Measurements from ENCODE around the gene COL4A5.
"Not testable (repeated sequence)": the region's sequence is repeated elsewhere in the genome, so short reads cannot be mapped to it uniquely, and the experiment has no call there.

Gene COL4A5

DNA sequence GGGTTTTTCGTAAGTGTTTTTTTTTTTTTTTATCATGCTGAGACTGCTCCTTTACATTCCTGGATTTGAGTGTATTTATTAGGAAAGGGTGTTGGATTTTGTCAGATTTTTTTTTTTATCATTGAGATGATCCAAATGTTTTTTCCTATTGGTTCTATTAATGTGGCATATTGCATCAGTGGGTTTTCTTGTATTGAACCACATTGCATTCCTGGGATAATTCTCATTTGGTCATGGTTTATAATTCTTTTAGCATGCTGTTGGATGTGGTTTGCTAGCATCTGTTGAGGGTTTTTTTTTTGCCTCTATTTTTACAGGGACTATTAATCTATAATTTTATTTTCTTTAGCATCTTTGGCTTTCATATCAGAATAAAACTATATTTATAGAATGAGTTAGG, 28.8 kb downstream of the COL4A5 start:
- Histone ChIP-seq H3K4me3 (ENCODE audit: low read length) (no peak overlapping the region), H3K4me1 (ENCODE audit: control insufficient read depth, insufficient read depth, low read length) (no peaks in the 10 kb centered on the region), H3K27me3 (ENCODE audit: control insufficient read depth, insufficient read depth, low read length) (no peaks in the 10 kb centered on the region), H3K4me2 (ENCODE audit: low read length) (no peak overlapping the region), H3K36me3 (ENCODE audit: insufficient read depth, low read length) (no peaks in the 10 kb centered on the region), H3K9me3 (replicated peaks; ENCODE audit: low read length) (no peaks in the 10 kb centered on the region), H3K9ac (ENCODE audit: low read depth, low read length) (no peak overlapping the region)

DNA sequence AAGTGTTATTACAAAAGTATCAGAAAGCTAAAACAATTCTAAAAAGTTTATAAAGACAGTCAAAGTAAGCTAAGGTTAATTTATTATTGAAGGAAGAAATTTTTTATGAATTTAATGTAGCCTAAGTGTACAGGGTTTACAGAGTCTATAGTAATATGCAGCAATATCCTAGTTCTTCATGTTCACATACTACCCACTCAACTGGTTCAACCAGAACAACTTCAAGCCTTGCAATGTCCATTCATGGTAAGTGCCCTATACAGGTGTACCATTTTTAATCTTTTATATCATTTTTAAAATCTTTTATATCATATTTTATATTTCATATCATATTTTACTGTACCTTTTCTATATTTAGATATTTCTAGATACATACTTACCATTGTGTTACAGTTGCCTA, 34.3 kb downstream of the COL4A5 start:
- H3K9me3 ChIP-seq (replicated peaks; ENCODE audit: low read length) = no peaks in the 10 kb centered on the region
- H3K4me3 ChIP-seq (ENCODE audit: low read length) = no peak overlapping the region
- H3K36me3 ChIP-seq (ENCODE audit: insufficient read depth, low read length) = no peaks in the 10 kb centered on the region
- H3K4me1 ChIP-seq (ENCODE audit: control insufficient read depth, insufficient read depth, low read length) = no peaks in the 10 kb centered on the region
- no peak overlapping the region for H3K4me2 ChIP-seq (ENCODE audit: low read length)
- no peaks in the 10 kb centered on the region for H3K27me3 ChIP-seq (ENCODE audit: control insufficient read depth, insufficient read depth, low read length)
- no peak overlapping the region for H3K9ac ChIP-seq (ENCODE audit: low read depth, low read length)

DNA sequence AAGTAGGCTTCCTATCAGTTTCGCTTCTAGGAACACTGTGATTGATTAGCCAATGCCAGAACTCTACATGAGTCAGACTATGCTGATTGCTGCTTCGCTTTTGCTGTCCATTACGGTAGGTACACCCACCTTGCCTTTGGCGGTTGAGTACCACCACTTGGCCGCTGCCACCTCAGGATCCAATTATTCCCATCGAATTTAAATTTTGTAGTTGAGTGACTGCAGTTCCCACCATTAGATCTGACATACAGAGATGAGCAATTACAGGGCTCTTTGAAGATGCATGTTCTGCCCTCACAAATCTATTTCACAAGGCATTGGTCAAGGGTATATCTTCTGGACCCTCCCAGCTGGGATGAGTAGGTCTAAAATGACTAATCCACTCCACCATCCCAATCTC, 41.9 kb downstream of the COL4A5 start:
- not testable (repeated sequence) for H3K9me3 ChIP-seq (replicated peaks; ENCODE audit: low read length); H3K36me3 ChIP-seq (ENCODE audit: insufficient read depth, low read length)

DNA sequence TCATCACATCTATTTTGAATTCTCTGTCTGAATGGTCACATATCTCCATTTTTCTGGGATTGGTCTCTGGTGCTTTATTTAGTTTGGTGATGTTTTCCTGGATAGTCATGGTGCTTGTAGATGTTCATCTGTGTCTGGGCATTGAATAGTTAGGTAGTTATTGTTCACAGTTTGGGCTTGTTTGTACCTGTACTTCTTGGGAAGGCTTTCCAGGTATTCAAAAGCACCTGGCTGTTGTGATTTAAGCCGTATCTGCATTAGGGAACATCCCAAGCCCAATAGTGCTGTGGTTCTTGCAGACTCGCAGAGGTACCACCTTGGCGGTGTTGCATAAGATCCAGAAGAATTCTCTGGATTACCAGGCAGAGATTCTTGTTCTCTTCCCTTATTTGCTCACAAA, 44.6 kb downstream of the COL4A5 start:
- H3K4me2 ChIP-seq (ENCODE audit: low read length) = no peak overlapping the region
- H3K9ac ChIP-seq (ENCODE audit: low read depth, low read length) = no peak overlapping the region
- no peaks in the 10 kb centered on the region for H3K4me1 ChIP-seq (ENCODE audit: control insufficient read depth, insufficient read depth, low read length)
- H3K27me3 ChIP-seq (ENCODE audit: control insufficient read depth, insufficient read depth, low read length) = peaks cover 5% of the 10 kb centered on the region
- H3K4me3 ChIP-seq (ENCODE audit: low read length) = no peak overlapping the region
- no peaks in the 10 kb centered on the region for H3K36me3 ChIP-seq (ENCODE audit: insufficient read depth, low read length)
- H3K9me3 ChIP-seq (replicated peaks; ENCODE audit: low read length) = no peaks in the 10 kb centered on the region

More for the DNA sequence above, 41.9 kb downstream of the COL4A5 start:
- not testable (repeated sequence) for H3K4me3 ChIP-seq (ENCODE audit: low read length); H3K4me2 ChIP-seq (ENCODE audit: low read length); H3K9ac ChIP-seq (ENCODE audit: low read depth, low read length); H3K4me1 ChIP-seq (ENCODE audit: control insufficient read depth, insufficient read depth, low read length); H3K27me3 ChIP-seq (ENCODE audit: control insufficient read depth, insufficient read depth, low read length)

DNA sequence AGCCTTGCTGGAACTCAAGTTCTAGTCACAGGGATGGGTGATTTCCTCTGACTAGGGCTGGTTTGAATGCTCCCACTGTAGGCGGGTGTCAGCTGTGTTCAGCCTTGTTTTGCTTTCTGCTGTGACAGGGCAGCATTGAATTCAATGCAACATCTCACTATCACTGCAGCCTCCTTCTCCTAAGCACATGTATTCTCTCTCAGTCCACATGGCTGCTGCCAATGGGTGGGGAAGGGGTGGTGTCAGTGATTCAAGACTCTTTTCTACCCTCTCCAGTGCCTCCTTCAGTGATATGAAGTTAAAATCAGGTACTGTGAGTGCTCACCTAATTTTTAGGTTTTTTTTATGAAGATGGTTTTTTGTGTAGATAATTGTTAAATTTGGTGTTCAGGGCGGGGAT, 46.3 kb downstream of the COL4A5 start:
- Histone ChIP-seq H3K4me3 (ENCODE audit: low read length) (no peak overlapping the region), H3K36me3 (ENCODE audit: insufficient read depth, low read length) (no peaks in the 10 kb centered on the region), H3K9me3 (replicated peaks; ENCODE audit: low read length) (no peaks in the 10 kb centered on the region), H3K27me3 (ENCODE audit: control insufficient read depth, insufficient read depth, low read length) (peaks cover 6% of the 10 kb centered on the region), H3K4me2 (ENCODE audit: low read length) (no peak overlapping the region), H3K4me1 (ENCODE audit: control insufficient read depth, insufficient read depth, low read length) (no peaks in the 10 kb centered on the region), H3K9ac (ENCODE audit: low read depth, low read length) (no peak overlapping the region)

DNA sequence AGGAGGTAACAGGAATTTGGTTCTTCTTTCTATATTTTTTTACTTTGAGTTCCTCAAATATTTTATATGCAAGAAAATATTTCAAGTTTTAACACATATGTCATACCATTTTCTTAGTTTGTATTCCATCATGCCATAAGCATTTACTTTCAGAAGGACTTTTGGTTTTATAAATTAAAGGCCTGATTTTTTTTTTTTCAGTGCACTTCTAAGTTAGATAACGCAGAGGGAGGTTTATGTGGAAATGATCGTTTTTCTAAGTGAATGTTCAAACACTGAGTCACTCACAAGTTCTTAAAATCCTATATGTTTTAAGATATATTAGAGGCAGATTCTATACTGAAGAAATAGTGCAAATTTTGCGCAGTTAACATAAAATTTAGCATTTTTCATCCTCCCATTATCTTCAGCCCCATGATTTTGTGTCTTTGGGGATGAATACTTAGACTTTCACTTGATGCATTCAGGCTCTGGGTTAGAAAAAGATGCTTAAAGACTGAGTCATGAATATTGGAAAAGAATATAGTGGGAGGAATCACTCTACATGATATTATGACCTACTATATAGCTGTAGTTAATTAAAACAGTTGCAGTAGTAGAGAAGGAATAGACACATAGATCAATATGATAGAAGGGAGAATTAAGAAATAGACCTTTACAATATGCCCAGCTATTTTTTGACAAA, 54.9 kb downstream of the COL4A5 start:
- Histone ChIP-seq H3K4me1 (ENCODE audit: control insufficient read depth, insufficient read depth, low read length) (no peaks in the 10 kb centered on the region), H3K36me3 (ENCODE audit: insufficient read depth, low read length) (no peaks in the 10 kb centered on the region), H3K4me2 (ENCODE audit: low read length) (no peak overlapping the region), H3K27me3 (ENCODE audit: control insufficient read depth, insufficient read depth, low read length) (peaks cover 4% of the 10 kb centered on the region), H3K4me3 (ENCODE audit: low read length) (no peak overlapping the region), H3K9me3 (replicated peaks; ENCODE audit: low read length) (no peaks in the 10 kb centered on the region), H3K9ac (ENCODE audit: low read depth, low read length) (no peak overlapping the region)

DNA sequence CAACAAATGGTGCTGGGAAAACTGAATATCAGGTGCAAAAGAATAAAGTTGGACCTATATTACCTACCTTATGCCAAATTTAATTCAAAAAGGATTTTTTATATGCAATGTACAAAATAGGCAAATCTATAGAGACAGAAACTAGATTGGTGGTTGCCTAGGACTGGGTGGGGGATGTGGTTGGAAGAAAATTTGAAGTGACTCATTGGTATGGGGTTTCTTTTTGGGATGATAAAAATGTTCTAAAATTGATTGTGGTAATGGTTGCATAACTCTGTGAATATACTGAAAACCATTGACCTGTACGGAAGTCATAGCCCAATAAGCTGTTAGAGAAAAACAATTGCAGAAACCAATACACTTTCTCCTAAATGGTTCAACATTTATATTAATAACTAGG, 72.1 kb downstream of the COL4A5 start:
- H3K27me3 ChIP-seq (ENCODE audit: control insufficient read depth, insufficient read depth, low read length) = no peaks in the 10 kb centered on the region
- H3K4me1 ChIP-seq (ENCODE audit: control insufficient read depth, insufficient read depth, low read length) = peaks cover 4% of the 10 kb centered on the region
- H3K9ac ChIP-seq (ENCODE audit: low read depth, low read length) = no peak overlapping the region
- no peak overlapping the region for H3K4me2 ChIP-seq (ENCODE audit: low read length)
- no peak overlapping the region for H3K4me3 ChIP-seq (ENCODE audit: low read length)
- H3K36me3 ChIP-seq (ENCODE audit: insufficient read depth, low read length) = no peaks in the 10 kb centered on the region
- no peaks in the 10 kb centered on the region for H3K9me3 ChIP-seq (replicated peaks; ENCODE audit: low read length)

DNA sequence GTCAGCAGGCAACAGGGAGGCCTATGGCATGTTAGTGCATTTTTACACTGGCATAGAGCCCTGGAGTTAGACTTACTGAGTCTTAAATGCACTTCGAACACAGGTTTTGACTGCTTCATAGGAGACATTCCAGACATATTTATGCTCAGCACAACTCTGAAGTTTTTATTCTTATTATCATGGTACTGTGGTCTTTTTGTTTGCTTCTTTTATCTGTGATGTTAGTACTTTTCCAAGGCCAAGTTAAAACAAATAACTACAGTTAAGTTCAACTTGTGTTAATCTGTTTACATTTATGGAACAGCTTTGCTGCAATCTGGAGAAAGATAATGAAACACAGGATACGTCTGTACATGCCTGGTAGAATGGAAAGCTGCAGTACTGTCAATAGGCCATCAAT, 76.5 kb downstream of the COL4A5 start:
- Histone ChIP-seq H3K9ac (ENCODE audit: low read depth, low read length) (no peak overlapping the region), H3K4me3 (ENCODE audit: low read length) (no peak overlapping the region), H3K4me2 (ENCODE audit: low read length) (no peak overlapping the region), H3K9me3 (replicated peaks; ENCODE audit: low read length) (no peaks in the 10 kb centered on the region), H3K27me3 (ENCODE audit: control insufficient read depth, insufficient read depth, low read length) (no peaks in the 10 kb centered on the region), H3K4me1 (ENCODE audit: control insufficient read depth, insufficient read depth, low read length) (peaks cover 4% of the 10 kb centered on the region), H3K36me3 (ENCODE audit: insufficient read depth, low read length) (no peaks in the 10 kb centered on the region)

DNA sequence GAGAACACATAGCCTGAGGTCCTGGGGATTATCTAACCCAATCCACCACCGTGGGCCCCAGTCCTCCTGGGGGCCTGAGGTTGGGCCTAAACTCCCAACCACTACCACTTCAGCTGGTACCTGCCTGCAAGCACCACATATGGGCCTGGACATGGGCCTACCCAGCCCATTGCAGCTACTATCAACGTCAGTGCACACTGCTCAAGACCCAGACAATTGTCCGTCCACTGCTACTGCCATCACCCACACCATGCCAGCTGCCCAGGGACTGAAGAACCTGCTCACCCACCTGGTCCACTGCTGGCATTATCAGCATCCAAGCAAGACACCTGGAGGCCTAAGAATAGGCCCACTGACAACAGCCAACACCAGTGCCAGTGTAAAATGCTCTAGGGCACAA, 88.1 kb downstream of the COL4A5 start:
- Histone ChIP-seq H3K9ac (ENCODE audit: low read depth, low read length) (no peak overlapping the region), H3K9me3 (replicated peaks; ENCODE audit: low read length) (no peaks in the 10 kb centered on the region), H3K27me3 (ENCODE audit: control insufficient read depth, insufficient read depth, low read length) (peaks cover 6% of the 10 kb centered on the region), H3K4me2 (ENCODE audit: low read length) (no peak overlapping the region), H3K4me1 (ENCODE audit: control insufficient read depth, insufficient read depth, low read length) (no peaks in the 10 kb centered on the region), H3K4me3 (ENCODE audit: low read length) (no peak overlapping the region), H3K36me3 (ENCODE audit: insufficient read depth, low read length) (no peaks in the 10 kb centered on the region)

DNA sequence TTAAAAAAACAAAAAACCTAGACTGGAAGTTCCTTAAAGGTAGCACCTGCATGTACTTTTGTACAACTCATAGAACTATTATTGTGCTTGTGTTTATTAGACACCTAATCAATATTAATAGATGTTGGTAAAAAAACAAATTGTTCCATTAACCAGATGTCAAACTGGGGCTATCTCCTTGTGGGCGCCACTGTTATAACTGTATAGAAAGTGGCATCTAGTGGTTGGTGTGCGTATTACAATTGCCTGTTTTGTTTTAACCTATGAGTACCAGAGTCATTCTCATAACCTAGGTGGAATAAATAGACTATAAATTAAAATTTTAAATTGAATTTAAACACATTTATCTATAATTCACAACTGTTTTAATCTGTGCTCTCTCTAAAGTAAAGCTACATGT, 97.4 kb downstream of the COL4A5 start:
- H3K4me1 ChIP-seq (ENCODE audit: control insufficient read depth, insufficient read depth, low read length) = no peaks in the 10 kb centered on the region
- peaks cover 3% of the 10 kb centered on the region for H3K27me3 ChIP-seq (ENCODE audit: control insufficient read depth, insufficient read depth, low read length)
- H3K9me3 ChIP-seq (replicated peaks; ENCODE audit: low read length) = no peaks in the 10 kb centered on the region
- H3K4me2 ChIP-seq (ENCODE audit: low read length) = no peak overlapping the region
- H3K9ac ChIP-seq (ENCODE audit: low read depth, low read length) = no peak overlapping the region
- no peaks in the 10 kb centered on the region for H3K36me3 ChIP-seq (ENCODE audit: insufficient read depth, low read length)
- H3K4me3 ChIP-seq (ENCODE audit: low read length) = no peak overlapping the region

DNA sequence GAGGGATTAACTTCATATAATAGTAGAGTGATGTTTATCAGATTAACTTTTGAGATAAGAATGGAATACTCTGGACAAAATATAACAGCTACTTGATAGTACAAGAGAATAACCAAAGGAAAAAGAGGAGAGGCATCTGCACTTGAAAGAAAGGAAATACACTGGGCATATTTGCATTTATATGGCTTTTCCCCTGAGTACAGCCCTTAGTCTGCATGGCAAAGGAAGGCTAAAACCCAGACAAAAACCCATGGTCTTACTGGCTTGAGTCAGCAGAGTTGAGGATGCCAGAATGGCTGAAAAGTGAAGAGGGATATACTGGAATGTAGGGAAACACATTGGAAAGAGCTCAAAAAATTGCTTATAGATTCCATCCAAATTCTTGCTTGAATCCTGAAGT, 101.6 kb downstream of the COL4A5 start:
- Histone ChIP-seq H3K4me2 (ENCODE audit: low read length) (no peak overlapping the region), H3K4me3 (ENCODE audit: low read length) (no peak overlapping the region), H3K9me3 (replicated peaks; ENCODE audit: low read length) (no peaks in the 10 kb centered on the region), H3K36me3 (ENCODE audit: insufficient read depth, low read length) (no peaks in the 10 kb centered on the region), H3K4me1 (ENCODE audit: control insufficient read depth, insufficient read depth, low read length) (no peaks in the 10 kb centered on the region), H3K27me3 (ENCODE audit: control insufficient read depth, insufficient read depth, low read length) (peaks cover 3% of the 10 kb centered on the region), H3K9ac (ENCODE audit: low read depth, low read length) (no peak overlapping the region)

DNA sequence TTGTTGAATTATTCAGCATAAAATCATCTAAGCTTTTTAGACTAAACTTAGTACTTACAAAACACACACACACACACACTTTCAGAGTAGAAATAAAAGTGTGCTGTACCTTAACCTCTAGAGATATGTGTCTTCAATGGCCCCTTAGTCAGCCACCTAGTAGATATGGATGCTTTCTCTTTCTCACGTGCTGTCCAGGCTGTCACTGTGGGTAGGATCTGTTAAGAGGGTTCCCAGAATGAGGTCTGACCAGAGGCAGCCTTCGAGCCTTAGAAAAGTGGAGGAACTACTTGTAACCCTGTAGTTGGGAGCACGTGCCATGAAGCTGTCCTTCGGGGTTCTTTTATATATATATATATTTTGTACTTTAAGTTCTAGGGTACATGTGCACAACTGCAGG, 117.9 kb downstream of the COL4A5 start:
- Histone ChIP-seq H3K36me3 (ENCODE audit: insufficient read depth, low read length) (no peaks in the 10 kb centered on the region), H3K4me2 (ENCODE audit: low read length) (no peak overlapping the region), H3K4me3 (ENCODE audit: low read length) (no peak overlapping the region), H3K9ac (ENCODE audit: low read depth, low read length) (no peak overlapping the region), H3K9me3 (replicated peaks; ENCODE audit: low read length) (no peaks in the 10 kb centered on the region), H3K4me1 (ENCODE audit: control insufficient read depth, insufficient read depth, low read length) (no peaks in the 10 kb centered on the region), H3K27me3 (ENCODE audit: control insufficient read depth, insufficient read depth, low read length) (peaks cover 15% of the 10 kb centered on the region)
